ENCODE data around the gene LITAFD. TPM values are rescaled to one million over a fixed set of nuclear protein-coding genes. Genes with fewer than 3 reads are reported as not detected.

The LITAFD gene
- total and polyA plus RNA-seq, 10 of the 15 experiments (the other 5 are each of a cell fraction or from before 2014, with no cell fraction given) = not detected

DNA sequence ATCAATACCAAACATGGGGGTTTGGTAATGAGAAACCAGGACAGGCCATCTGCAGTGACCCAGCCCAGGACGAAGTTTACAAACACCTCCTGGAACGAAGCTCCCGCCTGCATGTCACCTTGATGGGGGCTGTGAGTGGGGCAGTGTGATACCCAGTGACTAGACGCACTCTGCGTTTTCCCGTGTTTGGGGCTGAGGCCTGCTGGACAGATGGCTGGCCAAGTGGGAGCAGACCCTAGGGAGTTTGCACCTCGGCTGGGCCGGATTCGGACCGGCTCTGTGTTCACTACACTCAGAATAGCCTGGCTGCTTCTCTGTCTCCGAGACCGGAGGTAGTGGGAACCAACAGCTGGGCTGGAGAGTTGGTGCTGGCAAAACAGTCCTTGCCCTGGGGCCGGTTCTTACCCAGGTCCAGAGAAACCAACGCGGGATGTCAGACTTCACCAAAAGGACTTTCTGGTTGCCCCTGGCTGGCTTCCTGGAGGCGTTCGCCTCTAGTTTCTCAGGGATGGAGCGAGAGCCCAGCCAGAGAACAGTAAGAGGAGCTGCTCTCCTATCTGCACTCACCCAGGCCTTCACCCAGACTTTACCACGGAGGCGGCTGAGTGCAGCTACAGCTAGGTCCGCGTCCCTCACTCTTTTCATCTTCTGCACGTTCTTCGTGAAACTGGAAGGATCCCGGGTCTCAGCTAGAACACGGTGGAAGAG lies 33.8 kb upstream of the LITAFD start:
- CTCF ChIA-PET = no interaction called here

More for the DNA sequence above, 33.8 kb upstream of the LITAFD start:
- Histone ChIP-seq H3K79me2 (ENCODE audit: control insufficient read depth, insufficient read depth, low read length) (no peaks in the 10 kb centered on the region), H3K4me1 (ENCODE audit: control insufficient read depth, insufficient read depth, low read length) (no peaks in the 10 kb centered on the region; the same call in 1 of the 2 replicates), H3K36me3 (ENCODE audit: control insufficient read depth in 2 of 2, insufficient read depth in 2 of 2, low read length in 1 of 2) (peaks cover 44 to 50% of the 10 kb centered on the region in 2 experiments), H3K27ac (ENCODE audit: control insufficient read depth, insufficient read depth) (no peak overlapping the region), H3K9me3 (replicated peaks; ENCODE audit: control insufficient read depth, insufficient read depth, low read length) (no peaks in the 10 kb centered on the region), H3K27me3 (replicated peaks in 1 of 2; ENCODE audit: control insufficient read depth in 2 of 2, insufficient read depth in 2 of 2, low read length in 1 of 2) (no peaks in the 10 kb centered on the region), H2AFZ (ENCODE audit: control insufficient read depth, low read depth, low read length) (no peak overlapping the region), H3K4me2 (ENCODE audit: control insufficient read depth, insufficient read depth) (no peak overlapping the region), H4K20me1 (ENCODE audit: control insufficient read depth, insufficient read depth) (no peaks in the 10 kb centered on the region; the same call in none of the 2 replicates), H3K4me3 (no peak overlapping the region), H3K9ac (ENCODE audit: control insufficient read depth, insufficient read depth, low read length) (no peak overlapping the region)
- in situ Hi-C loops (cut with MboI) = no loop called here
- RAD21 ChIA-PET (ENCODE audit: unreplicated experiment) = no interaction called here
- no peak for ATAC-seq
- no peak for DNase-seq (ENCODE audit: low read depth, low spot score)
- POLR2A ChIA-PET = no interaction called here
- intact Hi-C loops (cut with micrococcal nuclease; ENCODE audit: unreplicated experiment) = no loop called here
- no TSS peak for BruUV-seq (replicated peaks)
- SMC1A ChIA-PET (ENCODE audit: uncharacterized antibody, unreplicated experiment) = no interaction called here
- no peak for FAIRE-seq
- 94% methylated on average over 26 of the region's 26 CpGs for WGBS (ENCODE audit: insufficient coverage, insufficient replicate concordance, low lambda C conversion rate, missing lambda C conversion rate)
- TF ChIP-seq, protein P1, sequence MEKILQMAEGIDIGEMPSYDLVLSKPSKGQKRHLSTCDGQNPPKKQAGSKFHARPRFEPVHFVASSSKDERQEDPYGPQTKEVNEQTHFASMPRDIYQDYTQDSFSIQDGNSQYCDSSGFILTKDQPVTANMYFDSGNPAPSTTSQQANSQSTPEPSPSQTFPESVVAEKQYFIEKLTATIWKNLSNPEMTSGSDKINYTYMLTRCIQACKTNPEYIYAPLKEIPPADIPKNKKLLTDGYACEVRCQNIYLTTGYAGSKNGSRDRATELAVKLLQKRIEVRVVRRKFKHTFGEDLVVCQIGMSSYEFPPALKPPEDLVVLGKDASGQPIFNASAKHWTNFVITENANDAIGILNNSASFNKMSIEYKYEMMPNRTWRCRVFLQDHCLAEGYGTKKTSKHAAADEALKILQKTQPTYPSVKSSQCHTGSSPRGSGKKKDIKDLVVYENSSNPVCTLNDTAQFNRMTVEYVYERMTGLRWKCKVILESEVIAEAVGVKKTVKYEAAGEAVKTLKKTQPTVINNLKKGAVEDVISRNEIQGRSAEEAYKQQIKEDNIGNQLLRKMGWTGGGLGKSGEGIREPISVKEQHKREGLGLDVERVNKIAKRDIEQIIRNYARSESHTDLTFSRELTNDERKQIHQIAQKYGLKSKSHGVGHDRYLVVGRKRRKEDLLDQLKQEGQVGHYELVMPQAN (conservative IDR thresholded peaks at IDR 0.05) = no peak
- TF ChIP-seq ZNF622 (IDR thresholded peaks at IDR 0.05) (no peak), IKZF2 (IDR thresholded peaks at IDR 0.05) (no peak), NBN (IDR thresholded peaks at IDR 0.05) (no peak), TAF1 (IDR thresholded peaks at IDR 0.05; ENCODE audit: borderline replicate concordance, low read depth, low read length) (no peak), YY1 (IDR thresholded peaks at IDR 0.05; ENCODE audit: low read depth, low read length) (no peak), POLR2AphosphoS5 (IDR thresholded peaks at IDR 0.05; ENCODE audit: low read length) (peak; percentile 29)
- TF ChIP-seq, protein P2, sequence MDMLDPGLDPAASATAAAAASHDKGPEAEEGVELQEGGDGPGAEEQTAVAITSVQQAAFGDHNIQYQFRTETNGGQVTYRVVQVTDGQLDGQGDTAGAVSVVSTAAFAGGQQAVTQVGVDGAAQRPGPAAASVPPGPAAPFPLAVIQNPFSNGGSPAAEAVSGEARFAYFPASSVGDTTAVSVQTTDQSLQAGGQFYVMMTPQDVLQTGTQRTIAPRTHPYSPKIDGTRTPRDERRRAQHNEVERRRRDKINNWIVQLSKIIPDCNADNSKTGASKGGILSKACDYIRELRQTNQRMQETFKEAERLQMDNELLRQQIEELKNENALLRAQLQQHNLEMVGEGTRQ (IDR thresholded peaks at IDR 0.05; ENCODE audit: borderline replicate concordance, low read depth, low read length) = no peak
- TF ChIP-seq, protein P3, sequence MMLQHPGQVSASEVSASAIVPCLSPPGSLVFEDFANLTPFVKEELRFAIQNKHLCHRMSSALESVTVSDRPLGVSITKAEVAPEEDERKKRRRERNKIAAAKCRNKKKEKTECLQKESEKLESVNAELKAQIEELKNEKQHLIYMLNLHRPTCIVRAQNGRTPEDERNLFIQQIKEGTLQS (IDR thresholded peaks at IDR 0.05; ENCODE audit: borderline replicate concordance, extremely low read depth, low read depth, low read length) = no peak
